Esophagus (tissue), 2 donors: Measurements from ENCODE around the gene NOL4L. TPM values are rescaled to one million over a fixed set of nuclear protein-coding genes. Genes with fewer than 3 reads are reported as not detected.

Source experiments
- H3K27ac ChIP-seq, 2 donors: one replicate each; pipeline ENCODE4 v1.5.1; 2013; ENCODE audit warnings: low read depth in 2 of 2, mild to moderate bottlenecking in 2 of 2, inconsistent platforms in 1 of 2, low read length in 1 of 2, moderate library complexity in 1 of 2
- H3K27me3 ChIP-seq, 2 donors: one replicate each; pipeline ENCODE4 v1.6.1; 2013; ENCODE audit warnings: low read length in 2 of 2, control low read depth in 1 of 2, mild to moderate bottlenecking in 1 of 2; ENCODE audit not compliant: insufficient read depth in 2 of 2, control insufficient read depth in 1 of 2
- H3K36me3 ChIP-seq, 2 donors: one replicate each; pipeline ENCODE4 v1.6.1; 2013; ENCODE audit warnings: low read length in 1 of 2; ENCODE audit not compliant: control insufficient read depth in 2 of 2, insufficient read depth in 2 of 2
- H3K4me1 ChIP-seq, 2 donors: one replicate each; pipeline ENCODE4 v1.6.1; 2013; ENCODE audit warnings: low read length in 1 of 2; ENCODE audit not compliant: control insufficient read depth in 2 of 2, insufficient read depth in 2 of 2
- H3K4me3 ChIP-seq, 2 donors: one replicate each; pipeline ENCODE4 v1.5.1; 2013; ENCODE audit warnings: low read length in 2 of 2, mild to moderate bottlenecking in 2 of 2, low read depth in 1 of 2, moderate library complexity in 1 of 2
- H3K9me3 ChIP-seq, 2 donors: one replicate each; pipeline ENCODE4 v1.6.1; 2013; ENCODE audit warnings: mild to moderate bottlenecking in 2 of 2, low read depth in 1 of 2, low read length in 1 of 2, moderate library complexity in 1 of 2; ENCODE audit not compliant: control insufficient read depth in 2 of 2, insufficient read depth in 1 of 2
- WGBS, 2 donors: extraction: QIAGEN DNeasy Blood & Tissue Kit; methylation state at CpG; one replicate each; pipeline ENCODE4 v1.1.7; 2013; 5-methylcytosine and 5-hydroxymethylcytosine counted together
- polyA plus RNA-seq, 2 donors: library from polyadenylated mRNA; stranded (reverse); fragments of 200-250 nt; gene quantifications; one replicate each; pipeline ENCODE4 v1.2.3, GENCODE V29; 2013
- donor health status: healthy with polysubstance abuse.
- donor health status: Bipolar disorder and iron deficiency.

The NOL4L gene
- polyA plus RNA-seq, 2 donors, result 1.1 to 1.2 TPM

DNA sequence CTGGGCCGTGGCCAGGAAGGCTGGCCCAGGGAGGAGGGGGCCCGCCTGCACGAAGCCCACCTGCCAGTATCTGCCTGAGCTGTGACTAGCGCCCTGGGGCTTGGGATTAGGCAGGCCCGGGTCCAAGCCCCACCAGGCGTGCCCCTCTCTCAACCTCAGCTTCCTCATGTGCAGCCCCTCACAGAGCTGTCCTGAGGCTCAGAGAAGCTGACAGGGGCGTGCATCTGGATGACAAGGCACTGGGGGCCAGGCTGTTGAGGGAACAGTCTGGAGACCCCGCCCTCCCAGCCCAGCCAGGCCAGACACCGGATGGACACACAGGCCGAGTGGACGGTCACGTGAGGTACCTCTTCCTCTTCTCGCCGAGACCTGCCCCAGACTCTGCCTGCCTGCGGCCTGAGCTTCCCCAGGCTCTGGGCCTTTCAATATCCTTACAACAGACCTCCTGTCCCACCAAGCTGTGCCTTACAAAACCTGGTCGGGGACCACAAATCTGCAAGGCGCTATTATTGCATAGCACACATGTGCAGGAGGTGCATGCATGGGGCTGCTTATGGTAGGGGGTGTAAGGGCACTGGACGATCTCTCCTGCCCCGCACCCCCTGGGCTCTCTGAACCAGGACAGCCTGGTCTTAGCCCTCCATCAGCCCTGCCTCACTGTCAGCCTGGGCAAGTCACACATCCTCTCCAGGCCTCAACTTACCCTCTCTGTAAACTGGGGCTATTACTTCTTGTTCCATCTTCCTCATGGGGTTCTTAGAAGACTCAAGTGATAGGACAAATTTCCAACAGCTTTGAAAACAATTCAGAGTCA lies 20.0 kb downstream of the NOL4L start:
- Histone ChIP-seq H3K36me3 (no peaks in the 10 kb centered on the region), H3K27me3 (no peaks in the 10 kb centered on the region), H3K4me1 (no peaks in the 10 kb centered on the region), H3K4me3 (no peak overlapping the region), H3K27ac (no peak overlapping the region), H3K9me3 (no peaks in the 10 kb centered on the region)
- 57 to 69% methylated on average over 19 of the region's 19 CpGs for WGBS, 2 donors

DNA sequence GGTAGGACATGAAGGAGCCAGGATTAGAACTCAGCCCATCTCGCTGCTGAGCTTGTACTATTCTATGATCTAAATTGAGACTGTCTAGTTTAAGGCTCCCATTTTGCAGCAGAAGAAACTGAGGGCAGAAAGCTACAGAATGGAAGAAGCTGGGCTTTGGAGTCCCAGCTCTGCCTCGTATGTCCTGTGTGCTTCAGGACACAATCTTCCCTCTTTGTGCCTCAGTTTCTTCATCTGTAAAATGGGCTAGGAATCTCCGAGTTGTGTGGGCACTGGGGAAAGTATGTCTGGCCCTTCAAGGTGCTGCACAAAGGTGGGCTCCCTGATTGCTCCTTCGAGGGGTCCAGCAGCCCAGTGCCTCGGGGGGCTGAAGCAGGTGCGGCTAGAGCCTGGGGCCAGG lies 20.7 kb downstream of the NOL4L start:
- Histone ChIP-seq H3K4me1 (peaks cover 0 to 3% of the 10 kb centered on the region in 2 donors), H3K4me3 (no peak overlapping the region), H3K27ac (no peak overlapping the region), H3K27me3 (no peaks in the 10 kb centered on the region), H3K9me3 (no peaks in the 10 kb centered on the region), H3K36me3 (no peaks in the 10 kb centered on the region)
- WGBS, 2 donors, result 84 to 90% methylated on average over 6 of the region's 6 CpGs

DNA sequence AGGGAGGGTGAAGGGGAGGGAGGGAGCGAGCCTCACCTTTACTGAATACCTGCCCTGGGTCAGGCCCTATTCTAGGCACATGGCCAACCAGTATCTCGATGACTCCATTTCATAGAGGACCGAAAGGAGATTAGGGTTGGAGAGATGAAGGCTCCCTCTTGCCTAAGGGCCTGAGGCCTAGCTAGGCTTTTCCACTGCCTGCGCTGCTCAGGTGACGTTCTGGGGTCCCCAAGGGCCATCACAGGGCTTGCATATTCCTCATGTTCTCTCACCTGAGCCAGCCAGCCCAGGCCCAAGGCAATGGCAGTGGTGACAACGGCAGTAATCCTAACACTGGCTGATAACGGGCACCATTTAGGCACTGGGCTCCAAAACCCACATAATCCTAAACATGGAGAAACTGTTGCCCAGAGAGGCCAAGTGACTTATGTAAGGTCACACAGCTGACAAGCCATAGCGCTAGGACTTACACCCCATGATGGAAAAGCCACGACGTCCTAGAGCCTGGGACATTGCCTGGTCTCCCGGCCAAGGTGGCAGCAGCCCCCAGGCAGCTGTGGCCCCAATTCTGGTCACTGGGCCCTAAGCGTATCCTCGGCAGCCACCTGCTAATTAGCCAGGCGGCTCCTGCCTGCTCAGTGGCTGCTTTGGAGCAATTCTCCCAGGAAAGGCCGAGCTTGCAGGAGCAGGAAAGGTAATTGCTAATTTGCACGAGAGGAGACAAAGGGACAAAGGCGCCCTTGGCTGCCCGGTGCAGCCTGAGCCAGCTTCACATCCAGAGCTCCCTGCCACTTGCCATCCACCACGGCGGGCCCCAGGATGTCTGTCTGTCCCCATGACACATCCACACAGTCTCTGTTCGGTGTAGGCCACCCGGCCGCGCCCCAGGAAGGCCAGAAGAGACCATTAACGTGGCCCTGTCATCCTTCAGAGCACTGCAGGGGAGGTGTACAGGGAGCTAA lies 21.5 kb downstream of the NOL4L start:
- WGBS, 2 donors, result 84 to 88% methylated on average over 25 of the region's 25 CpGs
- H3K4me1 ChIP-seq, result peaks cover 0 to 3% of the 10 kb centered on the region in 2 donors
- H3K9me3 ChIP-seq, result no peaks in the 10 kb centered on the region
- no peak overlapping the region for H3K27ac ChIP-seq
- H3K36me3 ChIP-seq, result no peaks in the 10 kb centered on the region
- no peak overlapping the region for H3K4me3 ChIP-seq
- no peaks in the 10 kb centered on the region for H3K27me3 ChIP-seq

DNA sequence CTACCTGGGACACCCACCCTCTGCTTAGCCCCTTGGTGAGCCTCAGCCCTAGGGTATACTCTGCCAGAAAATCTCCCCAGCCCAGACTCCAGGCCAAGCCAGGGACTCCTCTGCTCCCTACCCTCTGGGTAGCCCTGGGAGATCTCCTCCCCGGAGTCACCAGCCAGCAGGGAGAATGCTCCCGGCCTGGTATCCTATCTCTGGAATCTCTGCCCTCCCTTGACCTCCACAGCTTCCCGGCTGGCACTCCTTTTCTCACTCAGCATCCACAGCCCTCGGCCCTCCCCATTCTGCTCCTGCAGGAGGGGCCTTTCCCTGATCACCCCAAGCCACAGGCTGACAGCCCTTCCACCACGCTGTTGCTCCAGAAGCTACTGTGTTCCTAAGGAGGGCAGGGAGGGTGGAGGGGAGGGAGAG lies 22.6 kb downstream of the NOL4L start:
- H3K27ac ChIP-seq, result no peak overlapping the region
- peaks cover 0 to 3% of the 10 kb centered on the region in 2 donors for H3K4me1 ChIP-seq
- 51 to 64% methylated on average over 5 of the region's 5 CpGs for WGBS, 2 donors

DNA sequence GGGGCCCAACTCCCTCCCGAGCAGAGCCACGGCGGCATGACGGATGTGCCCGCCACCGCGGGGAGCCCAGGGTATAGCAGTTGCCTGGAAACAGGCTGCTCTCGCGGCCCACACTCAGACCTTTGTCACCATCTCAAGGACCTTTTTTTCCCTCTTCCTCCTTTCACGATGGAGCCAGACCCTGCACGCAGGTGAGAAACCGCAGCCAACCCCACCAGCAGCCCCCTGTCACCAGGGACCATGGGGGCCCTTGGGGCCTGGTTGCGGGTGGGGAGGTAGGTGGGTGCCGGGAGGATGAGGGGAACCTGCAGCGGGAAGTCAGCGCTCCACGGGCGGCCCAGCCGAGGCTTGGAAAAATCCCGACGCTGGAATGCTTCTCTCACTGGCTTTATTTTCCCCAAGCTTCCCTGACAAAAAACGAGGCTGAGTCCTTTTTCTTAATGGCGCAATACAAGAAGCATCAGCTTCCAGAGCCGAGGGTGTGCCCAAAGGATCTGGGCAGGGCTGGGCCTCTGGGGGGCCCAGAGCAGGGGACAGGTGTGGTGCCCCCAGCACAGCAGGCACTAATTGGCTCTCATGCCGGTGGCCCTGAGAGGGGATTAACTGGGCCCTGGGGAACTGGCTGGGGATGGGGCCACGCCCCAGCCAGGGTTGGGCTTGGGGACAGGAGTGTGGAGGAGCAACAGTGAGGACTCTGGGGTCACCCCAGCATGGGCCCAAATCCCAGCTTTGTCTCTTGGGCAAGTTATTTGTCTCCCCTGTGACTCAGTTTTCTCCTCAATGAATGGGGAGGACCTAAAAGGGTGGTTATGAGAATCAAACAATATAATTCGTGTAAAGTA lies 23.9 kb downstream of the NOL4L start:
- WGBS, 2 donors, result 38 to 41% methylated on average over 26 to 27 of the region's 27 CpGs
- H3K27me3 ChIP-seq, result no peaks in the 10 kb centered on the region
- H3K9me3 ChIP-seq, result no peaks in the 10 kb centered on the region
- peaks cover 0 to 3% of the 10 kb centered on the region in 2 donors for H3K4me1 ChIP-seq
- no peaks in the 10 kb centered on the region for H3K36me3 ChIP-seq
- no peak overlapping the region for H3K27ac ChIP-seq
- no peak overlapping the region for H3K4me3 ChIP-seq

More for the DNA sequence above, 22.6 kb downstream of the NOL4L start:
- Histone ChIP-seq H3K36me3 (no peaks in the 10 kb centered on the region), H3K27me3 (no peaks in the 10 kb centered on the region), H3K4me3 (no peak overlapping the region), H3K9me3 (no peaks in the 10 kb centered on the region)

DNA sequence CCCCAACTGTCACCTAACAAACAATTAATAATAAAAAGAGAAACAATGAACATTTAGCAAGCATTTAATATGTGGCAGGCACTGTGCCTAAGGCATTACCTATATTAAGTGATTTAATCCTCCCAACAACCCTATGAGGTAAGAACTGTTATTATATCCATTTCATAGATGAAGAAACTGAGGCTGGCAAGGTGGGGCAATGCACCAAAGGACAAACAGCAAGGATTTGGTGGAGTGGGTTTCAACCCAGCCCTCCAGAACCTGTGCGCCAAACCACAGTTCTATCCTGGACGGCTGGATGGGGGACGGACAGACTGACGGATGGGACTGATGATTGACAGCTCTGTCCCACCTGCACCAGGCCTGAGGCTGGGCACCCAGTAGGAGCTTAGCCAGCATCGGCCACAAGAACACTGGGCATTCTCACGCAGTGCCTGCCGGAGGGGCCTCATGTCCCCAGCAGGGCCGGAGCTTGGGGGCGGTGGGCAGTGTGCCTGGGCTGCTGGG lies 24.6 kb downstream of the NOL4L start:
- 69 to 76% methylated on average over 9 of the region's 9 CpGs for WGBS, 2 donors
- H3K27ac ChIP-seq, result no peak overlapping the region
- H3K36me3 ChIP-seq, result no peaks in the 10 kb centered on the region
- H3K4me1 ChIP-seq, result peaks cover 0 to 3% of the 10 kb centered on the region in 2 donors
- H3K27me3 ChIP-seq, result no peaks in the 10 kb centered on the region
- no peaks in the 10 kb centered on the region for H3K9me3 ChIP-seq
- H3K4me3 ChIP-seq, result no peak overlapping the region

DNA sequence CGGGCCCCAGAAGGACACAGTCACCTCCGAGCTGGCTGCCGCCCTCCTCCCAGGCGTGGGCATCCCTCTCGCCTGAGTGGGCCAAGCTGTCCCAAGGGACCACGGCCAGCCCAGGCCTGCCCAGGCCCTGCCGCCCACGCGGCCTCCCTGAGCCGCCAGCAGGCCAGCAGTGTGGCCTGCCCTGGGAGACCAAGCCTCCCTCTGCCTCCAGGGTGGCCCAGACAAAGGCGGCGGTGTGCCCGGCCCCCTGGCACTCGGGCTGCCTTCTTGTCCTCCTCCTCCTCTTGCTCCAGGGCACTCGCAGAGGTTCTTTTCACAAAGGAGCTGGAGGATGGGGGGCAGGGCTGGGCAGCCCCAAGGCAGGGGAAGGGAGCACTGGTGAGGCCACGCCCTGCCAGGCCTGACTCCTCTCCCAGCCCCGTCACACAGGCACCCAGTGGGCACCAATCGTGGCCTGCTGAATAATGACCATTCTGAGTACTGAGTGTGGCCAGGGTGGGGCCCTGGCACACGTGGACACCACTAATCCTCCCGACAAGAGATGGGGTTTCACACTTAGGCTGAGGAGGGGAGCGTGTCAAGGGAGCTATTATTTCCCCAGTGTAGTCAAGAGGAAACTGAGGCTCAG lies 25.3 kb downstream of the NOL4L start:
- WGBS, 2 donors, result 46 to 59% methylated on average over 21 of the region's 21 CpGs
- Histone ChIP-seq H3K27ac (no peak overlapping the region), H3K4me1 (peaks cover 0 to 3% of the 10 kb centered on the region in 2 donors), H3K9me3 (no peaks in the 10 kb centered on the region), H3K4me3 (no peak overlapping the region), H3K27me3 (no peaks in the 10 kb centered on the region), H3K36me3 (no peaks in the 10 kb centered on the region)

DNA sequence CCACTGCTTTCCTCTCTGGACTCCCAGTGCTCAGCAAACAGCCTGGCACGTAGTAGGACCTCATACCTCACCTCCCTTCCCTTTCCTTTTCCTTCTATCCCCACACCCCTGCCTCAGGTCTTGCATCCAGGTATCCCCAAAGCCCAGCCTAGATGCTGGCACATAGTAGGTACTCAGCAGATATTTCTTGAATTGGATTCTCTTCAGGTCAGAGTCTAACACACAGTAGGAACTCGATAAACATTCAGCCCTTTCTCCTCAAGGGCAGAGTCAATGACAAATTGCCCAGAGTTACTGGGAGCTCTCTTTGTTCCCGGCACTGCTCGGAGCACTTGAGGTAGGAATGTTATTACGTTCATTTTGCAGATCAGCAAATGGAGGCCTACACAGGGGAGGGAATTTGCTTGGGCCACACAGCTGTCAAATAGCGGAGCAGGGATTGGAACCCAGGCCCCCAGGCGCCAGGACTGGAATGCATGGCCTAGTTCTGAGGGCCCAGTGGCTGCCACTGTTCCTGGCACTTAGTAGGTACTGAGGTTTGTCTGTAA lies 25.9 kb downstream of the NOL4L start:
- H3K4me3 ChIP-seq, result no peak overlapping the region
- H3K9me3 ChIP-seq, result no peaks in the 10 kb centered on the region
- H3K27me3 ChIP-seq, result no peaks in the 10 kb centered on the region
- H3K36me3 ChIP-seq, result no peaks in the 10 kb centered on the region
- H3K4me1 ChIP-seq, result peaks cover 0 to 3% of the 10 kb centered on the region in 2 donors
- WGBS, 2 donors, result 79 to 84% methylated on average over 7 of the region's 7 CpGs
- H3K27ac ChIP-seq, result no peak overlapping the region
